ENCODE measurements around the gene RPRD1B. TPM values are rescaled to one million over a fixed set of nuclear protein-coding genes. Genes with fewer than 3 reads are reported as not detected.

Gene RPRD1B
- polyA plus RNA-seq, 2 of the 4 experiments (the other 2 are of a cell fraction), result 16.4 to 28.4 TPM

- ChIA-PET CTCF (interaction anchor here (0.6 to 5.2 kb wide), 14 partner anchors 8 to 428 kb away, joined by 3 to 41 read pairs (median 6); partner anchors contain the start of gene VSTM2L), POLR2A (interaction anchor here (1.2 kb wide), 1 partner anchor 41 kb away, joined by 3 read pairs; the partner anchor contains the start of genes RPRD1B and TTI1)
- ATAC-seq (no peak), FAIRE-seq (no peak), DNase-seq (ENCODE audit: low read depth in 1 of 2, low spot score in 1 of 2) (no peak)
- peak overlapping the region in 1 of 2 experiments; percentile 50; a peak in 1 of 6 replicates for H3K27ac ChIP-seq
- H3K4me2 ChIP-seq, result no peak overlapping the region
- no peak overlapping the region for H3K4me3 ChIP-seq
- no peaks in the 10 kb centered on the region for H3K9me3 ChIP-seq
- peaks cover 63% of the 10 kb centered on the region for H3K4me1 ChIP-seq
- 93% methylated on average over 4 of the region's 4 CpGs for WGBS (ENCODE audit: missing lambda C conversion rate)
- no peak for TF ChIP-seq BCL3 (IDR thresholded peaks at IDR 0.05)
- TF ChIP-seq USF2 (IDR thresholded peaks at IDR 0.05), result no peak
Observed at GRCh38 chr20:37991908-37992307, 41.6 kb upstream of the RPRD1B start.

GRCh38 chr20:37992802-37993409 is 40.6 kb upstream of the RPRD1B start:
- Histone ChIP-seq H3K4me1 (peaks cover 53% of the 10 kb centered on the region), H3K27ac (peak overlapping the region in 1 of 2 experiments; percentile 55; a peak in 1 of 6 replicates), H3K4me3 (no peak overlapping the region), H3K4me2 (no peak overlapping the region), H3K9me3 (no peaks in the 10 kb centered on the region)
- ATAC-seq, result peak in 1 of 2 experiments; percentile 48; a peak in 3 of 6 replicates
- peak; percentile 34 to 51 for DNase-seq (ENCODE audit: low read depth in 1 of 2, low spot score in 1 of 2)
- no peak for FAIRE-seq
- 58% methylated on average over 5 of the region's 5 CpGs for WGBS (ENCODE audit: missing lambda C conversion rate)
- ChIA-PET POLR2A (interaction anchor here (0.6 to 1.2 kb wide), 5 partner anchors 40 to 162 kb away, joined by 3 to 4 read pairs (median 3); partner anchors contain the start of genes RPRD1B and TTI1), CTCF (interaction anchor here (0.6 to 5.2 kb wide), 23 partner anchors 9 to 886 kb away, joined by 3 to 41 read pairs (median 5); partner anchors contain the start of gene VSTM2L)
- TF ChIP-seq ZC3H11A (IDR thresholded peaks at IDR 0.05) (no peak), BCL3 (IDR thresholded peaks at IDR 0.05) (no peak), ESRRA (IDR thresholded peaks at IDR 0.05; ENCODE audit: borderline replicate concordance, low read length) (no peak), TFCP2L1 (CRISPR knock-in tag; IDR thresholded peaks at IDR 0.05) (no peak), HOXB13 (CRISPR knock-in tag; IDR thresholded peaks at IDR 0.05; ENCODE audit: low read depth) (no peak), NPAS2 (CRISPR knock-in tag; IDR thresholded peaks at IDR 0.05; ENCODE audit: borderline replicate concordance) (no peak), HOXA7 (CRISPR knock-in tag; IDR thresholded peaks at IDR 0.05) (no peak), MAFK (IDR thresholded peaks at IDR 0.05; ENCODE audit: partially characterized antibody) (no peak), CTCF (IDR thresholded peaks at IDR 0.05) (peak; percentile 69), POLR2AphosphoS2 (conservative IDR thresholded peaks at IDR 0.05; ENCODE audit: low read length) (no peak), ZSCAN20 (CRISPR knock-in tag; IDR thresholded peaks at IDR 0.05) (no peak), ZNF302 (CRISPR knock-in tag; IDR thresholded peaks at IDR 0.05) (no peak), NFE2L2 (conservative IDR thresholded peaks at IDR 0.05; ENCODE audit: low read length) (no peak), USF2 (IDR thresholded peaks at IDR 0.05) (no peak), RARB (CRISPR knock-in tag; IDR thresholded peaks at IDR 0.05) (no peak), HMGXB4 (CRISPR knock-in tag; IDR thresholded peaks at IDR 0.05; ENCODE audit: borderline replicate concordance) (no peak), BHLHE40 (IDR thresholded peaks at IDR 0.05; ENCODE audit: low read depth, low read length) (no peak), MAZ (IDR thresholded peaks at IDR 0.05; ENCODE audit: borderline replicate concordance, low read depth, low read length) (peak; percentile 36; the same call in 1 of the 2 replicates), KDM5A (IDR thresholded peaks at IDR 0.05) (no peak), RCOR1 (IDR thresholded peaks at IDR 0.05; ENCODE audit: low read depth, low read length) (no peak), JUNB (IDR thresholded peaks at IDR 0.05) (no peak), REST (IDR thresholded peaks at IDR 0.05) (no peak)

All from A549 (cell line).